Esophagus muscularis mucosa (tissue), 4 donors: ENCODE results near the gene SIRPA. TPM values are rescaled to one million over a fixed set of nuclear protein-coding genes. Genes with fewer than 3 reads are reported as not detected.

Experiments used
- DNase-seq: peaks from one replicate; pipeline ENCODE4 v3.0.0-alpha.2; 2017; ENCODE audit errors: extremely low spot score
- H3K27ac ChIP-seq, 4 donors: fragments of 200-600 bp; sonication (generic); replicated peaks in 1 of 4; 1 replicate in 3 of 4; 2 replicates in 1 of 4; pipeline ENCODE4 v1.5.1; 2016 to 2019; ENCODE audit warnings: mild to moderate bottlenecking in 1 of 4
- H3K27me3 ChIP-seq, 4 donors: fragments of 200-600 bp; sonication (generic); one replicate each; pipeline versions ENCODE4 v1.5.1 to v1.6.0; 2016 to 2019
- H3K36me3 ChIP-seq, 4 donors: fragments of 200-600 bp; sonication (generic); one replicate each; pipeline ENCODE4 v1.5.1; 2016 to 2019
- H3K4me1 ChIP-seq, 4 donors: fragments of 200-600 bp; sonication (generic); one replicate each; pipeline ENCODE4 v1.5.1; 2016 to 2019
- H3K4me3 ChIP-seq, 4 donors: fragments of 200-600 bp; sonication (generic); 1 replicate in 2 of 4; 2 replicates in 2 of 4; pipeline ENCODE4 v1.5.1; 2016 to 2019; ENCODE audit warnings: mild to moderate bottlenecking in 4 of 4, moderate library complexity in 1 of 4
- H3K9me3 ChIP-seq, 4 donors: fragments of 200-600 bp; sonication (generic); 1 replicate in 3 of 4; 2 replicates in 1 of 4; pipeline ENCODE4 v1.5.1; 2016 to 2019
- CTCF ChIP-seq, 3 experiments: fragments of 200-600 bp in 2 of 3; fragments of 450-650 bp in 1 of 3; sonication (generic) in 2 of 3; IDR thresholded peaks; one replicate each; pipeline ENCODE4 v1.5.1; 2017 to 2019; ENCODE audit warnings: antibody characterized with exemption in 3 of 3, mild to moderate bottlenecking in 2 of 3, moderate library complexity in 1 of 3
- EP300 ChIP-seq: sonication (generic); formaldehyde crosslinking; IDR thresholded peaks from one replicate; pipeline ENCODE4 v1.6.1; 2017; ENCODE audit warnings: antibody characterized with exemption
- POLR2A ChIP-seq: fragments of 450-650 bp; IDR thresholded peaks from one replicate; pipeline ENCODE4 v1.6.1; 2017; ENCODE audit warnings: antibody characterized with exemption, moderate library complexity, mild to moderate bottlenecking, low read depth
- POLR2AphosphoS5 ChIP-seq, 2 donors: sonication (generic); formaldehyde crosslinking; IDR thresholded peaks; one replicate each; pipeline ENCODE4 v1.6.1; 2017; ENCODE audit warnings: antibody characterized with exemption in 2 of 2
- WGBS: methylation state at CpG from one replicate; pipeline ENCODE4 v1.1.5; 2018; 5-methylcytosine and 5-hydroxymethylcytosine counted together
- intact Hi-C: fragments of 100-400 bp; cut with DNase I; formaldehyde crosslinking; loops from one replicate; pipeline ENCODE4 v1.15.1; 2023
- total RNA-seq, 4 donors: library from RNA; depleted of rRNA; stranded (reverse); fragments of >200 nt; gene quantifications; one replicate each; pipeline versions ENCODE4 v1.1.0 to v1.2.1, GENCODE V29; 2016

The SIRPA gene
- total RNA-seq, 4 donors from 2014 or later = 19.5 to 39.8 (median 32.5) TPM

GRCh38 chr20:1872459-1873097 lies 22.6 kb upstream of the SIRPA start:
- intact Hi-C loops = no loop called here
- Histone ChIP-seq H3K4me1 (no peaks in the 10 kb centered on the region), H3K4me3 (no peak overlapping the region), H3K27ac (no peak overlapping the region), H3K27me3 (peaks cover 0 to 23% (median 6%) of the 10 kb centered on the region in 4 donors), H3K36me3 (no peaks in the 10 kb centered on the region), H3K9me3 (no peaks in the 10 kb centered on the region)
- WGBS = 72% methylated on average over 3 of the region's 3 CpGs
- DNase-seq = no peak
- TF ChIP-seq EP300 (no peak), POLR2AphosphoS5 (IDR thresholded peaks at IDR 0.05) (no peak), CTCF (IDR thresholded peaks at IDR 0.05) (no peak), POLR2A (no peak)

- no peaks in the 10 kb centered on the region for H3K36me3 ChIP-seq
- no peak overlapping the region for H3K27ac ChIP-seq
- WGBS = 73% methylated on average over 19 of the region's 19 CpGs
- no peak for TF ChIP-seq CTCF (IDR thresholded peaks at IDR 0.05)
- TF ChIP-seq POLR2A = no peak
- TF ChIP-seq POLR2AphosphoS5 (IDR thresholded peaks at IDR 0.05) = no peak
- TF ChIP-seq EP300 = no peak
- no peak for DNase-seq
- no peaks in the 10 kb centered on the region for H3K4me1 ChIP-seq
- intact Hi-C loops = no loop called here
- H3K27me3 ChIP-seq = peaks cover 0 to 31% (median 12%) of the 10 kb centered on the region in 4 donors
- no peaks in the 10 kb centered on the region for H3K9me3 ChIP-seq
- no peak overlapping the region for H3K4me3 ChIP-seq
Observed at GRCh38 chr20:1874450-1875182, 20.6 kb upstream of the SIRPA start.

- Histone ChIP-seq H3K9me3 (no peaks in the 10 kb centered on the region), H3K4me1 (no peaks in the 10 kb centered on the region), H3K4me3 (no peak overlapping the region), H3K27ac (no peak overlapping the region), H3K36me3 (no peaks in the 10 kb centered on the region), H3K27me3 (peaks cover 0 to 37% (median 13%) of the 10 kb centered on the region in 4 donors)
- intact Hi-C loops = no loop called here
- 66% methylated on average over 3 of the region's 4 CpGs for WGBS
- TF ChIP-seq CTCF (IDR thresholded peaks at IDR 0.05) (no peak), POLR2A (no peak), POLR2AphosphoS5 (IDR thresholded peaks at IDR 0.05) (no peak), EP300 (no peak)
- DNase-seq = no peak
Observed at GRCh38 chr20:1875183-1875554, 20.0 kb upstream of the SIRPA start.

GRCh38 chr20:1875762-1876161 lies 19.4 kb upstream of the SIRPA start:
- Histone ChIP-seq H3K27me3 (peaks cover 0 to 43% (median 13%) of the 10 kb centered on the region in 4 donors), H3K4me3 (no peak overlapping the region), H3K27ac (no peak overlapping the region), H3K9me3 (no peaks in the 10 kb centered on the region), H3K4me1 (peaks cover 0 to 2% (median under 1%) of the 10 kb centered on the region in 4 donors), H3K36me3 (no peaks in the 10 kb centered on the region)
- TF ChIP-seq EP300 (no peak), POLR2AphosphoS5 (IDR thresholded peaks at IDR 0.05) (no peak), POLR2A (no peak), CTCF (IDR thresholded peaks at IDR 0.05) (no peak)
- WGBS = 67% methylated on average over 5 of the region's 7 CpGs
- intact Hi-C loops = no loop called here
- no peak for DNase-seq
